DND-41 (cell line): ENCODE results near the gene FAM83B.

Experiments
- ATAC-seq: fragments of 200-7000 bp; cut with Tn5 transposase; 3 replicates; pipeline ENCODE4 v1.9.1; 2021; ENCODE audit warnings: low read depth; ENCODE audit not compliant: insufficient read depth
- DNase-seq: peaks from one replicate; pipeline ENCODE4 v3.0.0-alpha.2; 2020
- H2AFZ ChIP-seq: 2 replicates; pipeline ENCODE4 v1.6.0; 2012; ENCODE audit warnings: low read depth, low read length
- H3K27ac ChIP-seq: 2 replicates; pipeline ENCODE4 v1.5.1; 2012; ENCODE audit warnings: low read length, inconsistent platforms
- H3K27me3 ChIP-seq: fragments of 200-600 bp; sonication (generic); 2 replicates; pipeline ENCODE4 v1.6.0; 2012; ENCODE audit warnings: low read length, mild to moderate bottlenecking, inconsistent platforms; ENCODE audit not compliant: insufficient read depth, poor library complexity
- H3K36me3 ChIP-seq: 2 replicates; pipeline ENCODE4 v1.5.1; 2012; ENCODE audit warnings: low read length, inconsistent platforms; ENCODE audit not compliant: insufficient read depth
- H3K4me1 ChIP-seq: 2 replicates; pipeline ENCODE4 v1.5.1; 2012; ENCODE audit warnings: mild to moderate bottlenecking, low read length; ENCODE audit not compliant: insufficient read depth
- H3K4me2 ChIP-seq: 2 replicates; pipeline ENCODE4 v1.6.0; 2012; ENCODE audit warnings: mild to moderate bottlenecking, moderate library complexity, low read length, inconsistent platforms; ENCODE audit not compliant: insufficient read depth
- H3K4me3 ChIP-seq, 2 experiments: fragments of 200-600 bp in 1 of 2; shearing (Covaris generic) in 1 of 2; 2 replicates each; pipeline ENCODE4 v1.5.1; 2012 to 2016; ENCODE audit warnings: inconsistent platforms in 2 of 2, low read length in 2 of 2, mild to moderate bottlenecking in 2 of 2, low read depth in 1 of 2, moderate library complexity in 1 of 2
- H3K79me2 ChIP-seq: 2 replicates; pipeline ENCODE4 v1.6.0; 2012; ENCODE audit warnings: low read length, inconsistent platforms; ENCODE audit not compliant: insufficient read depth
- H3K9ac ChIP-seq: 2 replicates; pipeline ENCODE4 v1.6.0; 2012; ENCODE audit warnings: low read depth, mild to moderate bottlenecking, inconsistent platforms, low read length, moderate library complexity
- H3K9me3 ChIP-seq: 2 replicates; pipeline ENCODE4 v1.5.1; 2012; ENCODE audit warnings: low read length, moderate library complexity, mild to moderate bottlenecking, inconsistent platforms; ENCODE audit not compliant: insufficient read depth, severe bottlenecking
- H4K20me1 ChIP-seq: 2 replicates; pipeline ENCODE4 v1.6.0; 2012; ENCODE audit warnings: low read length; ENCODE audit not compliant: insufficient read depth
- EZH2 ChIP-seq: IDR thresholded peaks from 3 replicates; pipeline ENCODE4 v1.6.1; 2012; ENCODE audit warnings: borderline replicate concordance, low read depth, mild to moderate bottlenecking, moderate library complexity, low read length, inconsistent platforms; ENCODE audit not compliant: severe bottlenecking
- TF ChIP-seq, protein P1 (sequence below): IDR thresholded peaks from 2 replicates; pipeline ENCODE4 v1.5.1; 2012; ENCODE audit warnings: borderline replicate concordance, low read length, moderate library complexity, mild to moderate bottlenecking; ENCODE audit not compliant: poor library complexity, severe bottlenecking; ENCODE audit errors: extremely low read depth

Gene FAM83B

DNA sequence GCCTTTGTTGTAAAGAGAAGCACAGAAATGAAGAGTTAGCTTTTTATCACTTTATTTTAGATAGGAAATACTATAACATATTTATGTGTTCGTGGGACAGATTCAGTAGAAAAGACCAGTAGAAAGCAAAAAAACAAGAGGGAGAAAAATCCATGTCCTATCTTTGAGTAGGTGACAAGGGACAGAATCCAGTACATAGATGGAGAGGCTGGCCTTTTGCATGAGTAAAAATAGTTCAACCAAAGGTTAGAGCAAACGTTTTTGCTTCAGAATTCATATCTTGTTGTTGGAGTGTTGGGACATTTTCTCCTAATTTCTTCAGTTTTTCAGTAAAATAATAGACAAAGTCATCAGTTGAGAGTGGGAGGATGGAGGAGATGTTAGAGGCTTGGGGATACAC, 19.6 kb upstream of the FAM83B start:
- Histone ChIP-seq H3K4me2 (no peak overlapping the region), H3K27me3 (no peaks in the 10 kb centered on the region), H3K9ac (no peak overlapping the region), H2AFZ (no peak overlapping the region), H3K27ac (no peak overlapping the region), H3K79me2 (no peaks in the 10 kb centered on the region), H4K20me1 (no peaks in the 10 kb centered on the region), H3K9me3 (no peaks in the 10 kb centered on the region), H3K4me1 (no peaks in the 10 kb centered on the region), H3K36me3 (no peaks in the 10 kb centered on the region), H3K4me3 (no peak overlapping the region)
- DNase-seq (no peak), ATAC-seq (no peak)
- TF ChIP-seq, protein P1, sequence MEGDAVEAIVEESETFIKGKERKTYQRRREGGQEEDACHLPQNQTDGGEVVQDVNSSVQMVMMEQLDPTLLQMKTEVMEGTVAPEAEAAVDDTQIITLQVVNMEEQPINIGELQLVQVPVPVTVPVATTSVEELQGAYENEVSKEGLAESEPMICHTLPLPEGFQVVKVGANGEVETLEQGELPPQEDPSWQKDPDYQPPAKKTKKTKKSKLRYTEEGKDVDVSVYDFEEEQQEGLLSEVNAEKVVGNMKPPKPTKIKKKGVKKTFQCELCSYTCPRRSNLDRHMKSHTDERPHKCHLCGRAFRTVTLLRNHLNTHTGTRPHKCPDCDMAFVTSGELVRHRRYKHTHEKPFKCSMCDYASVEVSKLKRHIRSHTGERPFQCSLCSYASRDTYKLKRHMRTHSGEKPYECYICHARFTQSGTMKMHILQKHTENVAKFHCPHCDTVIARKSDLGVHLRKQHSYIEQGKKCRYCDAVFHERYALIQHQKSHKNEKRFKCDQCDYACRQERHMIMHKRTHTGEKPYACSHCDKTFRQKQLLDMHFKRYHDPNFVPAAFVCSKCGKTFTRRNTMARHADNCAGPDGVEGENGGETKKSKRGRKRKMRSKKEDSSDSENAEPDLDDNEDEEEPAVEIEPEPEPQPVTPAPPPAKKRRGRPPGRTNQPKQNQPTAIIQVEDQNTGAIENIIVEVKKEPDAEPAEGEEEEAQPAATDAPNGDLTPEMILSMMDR, result no peak
- no peak for TF ChIP-seq EZH2

DNA sequence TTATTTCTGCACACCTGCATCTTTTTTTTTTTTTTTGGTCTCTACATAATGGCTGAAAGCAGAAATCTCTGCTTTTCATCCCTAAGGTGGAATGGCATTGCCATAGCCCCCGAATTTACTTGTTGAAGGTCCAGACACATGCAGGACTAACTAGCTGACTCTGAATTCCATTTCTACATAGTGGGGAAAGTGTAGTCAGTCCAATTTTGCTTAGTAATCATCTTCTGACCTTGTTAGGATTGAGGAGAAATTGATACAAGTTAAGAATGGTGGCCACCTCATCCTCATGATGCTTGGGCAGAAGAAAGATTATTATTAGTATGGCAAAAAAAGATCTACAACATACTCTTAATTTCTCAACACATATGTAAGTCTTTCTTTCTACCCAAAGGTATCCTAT, 16.4 kb upstream of the FAM83B start:
- no peaks in the 10 kb centered on the region for H3K36me3 ChIP-seq
- no peak for DNase-seq
- H3K4me2 ChIP-seq, result no peak overlapping the region
- TF ChIP-seq EZH2, result no peak
- TF ChIP-seq, protein P1, result no peak
- no peak overlapping the region for H2AFZ ChIP-seq
- H3K27ac ChIP-seq, result no peak overlapping the region
- H3K27me3 ChIP-seq, result no peaks in the 10 kb centered on the region
- no peak for ATAC-seq
- no peaks in the 10 kb centered on the region for H4K20me1 ChIP-seq
- no peak overlapping the region for H3K4me3 ChIP-seq
- H3K9ac ChIP-seq, result no peak overlapping the region
- H3K79me2 ChIP-seq, result no peaks in the 10 kb centered on the region
- no peaks in the 10 kb centered on the region for H3K9me3 ChIP-seq
- H3K4me1 ChIP-seq, result no peaks in the 10 kb centered on the region

DNA sequence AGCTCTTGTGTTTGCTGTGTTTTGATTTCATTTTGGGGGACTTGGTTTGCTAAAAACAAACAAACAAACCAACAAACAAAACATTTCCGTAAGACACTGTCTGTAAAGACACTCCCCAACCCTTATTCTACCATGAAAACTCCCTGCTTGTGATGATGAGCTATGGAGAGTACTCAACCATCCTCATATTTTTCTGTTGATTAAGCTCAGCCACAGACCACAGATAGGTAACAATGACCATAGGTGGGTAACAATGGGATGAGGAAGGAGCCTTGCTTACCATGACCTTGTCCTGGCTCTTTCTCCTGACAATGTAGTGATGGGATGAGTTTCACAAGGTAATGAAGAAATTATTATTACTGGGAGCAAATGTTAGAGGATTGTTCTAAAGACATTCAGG, 11.4 kb upstream of the FAM83B start:
- ATAC-seq (no peak), DNase-seq (no peak)
- no peak for TF ChIP-seq EZH2
- TF ChIP-seq, protein P1, result no peak
- no peaks in the 10 kb centered on the region for H3K4me1 ChIP-seq
- no peak overlapping the region for H3K4me2 ChIP-seq
- no peak overlapping the region for H3K4me3 ChIP-seq
- no peak overlapping the region for H3K27ac ChIP-seq
- no peak overlapping the region for H2AFZ ChIP-seq
- H3K36me3 ChIP-seq, result no peaks in the 10 kb centered on the region
- no peaks in the 10 kb centered on the region for H4K20me1 ChIP-seq
- H3K9me3 ChIP-seq, result no peaks in the 10 kb centered on the region
- H3K9ac ChIP-seq, result no peak overlapping the region
- no peaks in the 10 kb centered on the region for H3K79me2 ChIP-seq
- no peaks in the 10 kb centered on the region for H3K27me3 ChIP-seq
